B cell (primary cell): ENCODE data around the gene TMEM214. TPM values are rescaled to one million over a fixed set of nuclear protein-coding genes. Genes with fewer than 3 reads are reported as not detected.

ENCODE experiments used
- ATAC-seq: fragments of 200-7000 bp; cut with Tn5 transposase; one replicate; pipeline ENCODE4 v1.10.0; 2021; ENCODE audit warnings: low read depth, mild to moderate bottlenecking, moderate number of reproducible peaks, moderate library complexity
- CTCF ChIA-PET: fragments of 350-600 bp; sonication (Branson Sonifier 250); formaldehyde crosslinking; loops from one replicate; lab custom pipeline; 2021; ENCODE audit warnings: antibody characterized with exemption, inconsistent platforms; lab: Charles Lee
- POLR2A ChIA-PET: fragments of 350-600 bp; sonication (Branson Sonifier 250); formaldehyde crosslinking; loops from one replicate; lab custom pipeline; 2021; ENCODE audit warnings: antibody characterized with exemption; lab: Charles Lee
- DNase-seq: peaks from one replicate; pipeline ENCODE4 v3.0.0; 2013
- H2AFZ ChIP-seq: 2 replicates; pipeline ENCODE4 v1.6.1; 2012; ENCODE audit warnings: mild to moderate bottlenecking, low read depth, low read length; ENCODE audit not compliant: insufficient read depth, poor library complexity, severe bottlenecking
- H3K27ac ChIP-seq, 2 donors: 1 replicate in 1 of 2; 2 replicates in 1 of 2; pipeline ENCODE4 v1.5.1; 2012 to 2013; ENCODE audit warnings: low read length in 2 of 2, mild to moderate bottlenecking in 2 of 2, moderate library complexity in 1 of 2
- H3K27me3 ChIP-seq, 4 experiments: fragments of 200-600 bp in 1 of 4; sonication (generic) in 1 of 4; replicated peaks in 1 of 4; 1 replicate in 2 of 4; 2 replicates in 2 of 4; pipeline versions ENCODE4 v1.6.1 to v1.7.0; 2013 to 2016; ENCODE audit warnings: low read length in 3 of 4, mild to moderate bottlenecking in 2 of 4, mixed read lengths in 1 of 4, moderate library complexity in 1 of 4; ENCODE audit not compliant: insufficient read depth in 4 of 4, control insufficient read depth in 3 of 4; ENCODE audit errors: control extremely low read depth in 1 of 4
- H3K36me3 ChIP-seq, 2 experiments: replicated peaks in 1 of 2; 1 replicate in 1 of 2; 2 replicates in 1 of 2; pipeline versions ENCODE4 v1.6.1 to v1.7.1; 2013; ENCODE audit warnings: low read length in 1 of 2; ENCODE audit not compliant: insufficient read depth in 2 of 2, control insufficient read depth in 1 of 2; ENCODE audit errors: control extremely low read depth in 1 of 2, extremely low read depth in 1 of 2
- H3K4me1 ChIP-seq, 2 donors: fragments of 200-600 bp in 1 of 2; sonication (generic) in 1 of 2; 1 replicate in 1 of 2; 2 replicates in 1 of 2; pipeline versions ENCODE4 v1.5.1 to v1.6.1; 2013 to 2017; ENCODE audit warnings: low read length in 2 of 2; ENCODE audit not compliant: control insufficient read depth in 2 of 2, insufficient read depth in 2 of 2
- H3K4me2 ChIP-seq: replicated peaks from 2 replicates; pipeline ENCODE3; 2012; ENCODE audit warnings: mild to moderate bottlenecking, low read depth, low read length; ENCODE audit not compliant: poor library complexity, severe bottlenecking
- H3K4me3 ChIP-seq, 5 experiments: fragments of 200-600 bp in 1 of 5; sonication (generic) in 1 of 5; 1 replicate in 3 of 5; 2 replicates in 2 of 5; pipeline versions ENCODE4 v1.5.1 to v1.7.0; 2011 to 2016; ENCODE audit warnings: low read length in 4 of 5, mild to moderate bottlenecking in 4 of 5, low read depth in 2 of 5, control low read depth in 1 of 5, moderate library complexity in 1 of 5; ENCODE audit not compliant: insufficient read depth in 1 of 5; ENCODE audit errors: control extremely low read depth in 1 of 5, extremely low read depth in 1 of 5
- H3K79me2 ChIP-seq: fragments of 200-600 bp; sonication (generic); one replicate; pipeline ENCODE4 v1.6.0; 2016; ENCODE audit warnings: low read length; ENCODE audit not compliant: control insufficient read depth, insufficient read depth
- H3K9ac ChIP-seq: fragments of 200-600 bp; sonication (generic); 2 replicates; pipeline ENCODE4 v1.6.1; 2017; ENCODE audit warnings: mild to moderate bottlenecking, low read length, moderate library complexity
- H3K9me3 ChIP-seq, 3 donors: one replicate each; pipeline versions ENCODE4 v1.6.1 to v1.7.1; 2013; ENCODE audit warnings: low read length in 2 of 3; ENCODE audit not compliant: control insufficient read depth in 2 of 3, insufficient read depth in 1 of 3; ENCODE audit errors: control extremely low read depth in 1 of 3
- H4K20me1 ChIP-seq: 2 replicates; pipeline ENCODE4 v1.6.0; 2012; ENCODE audit warnings: mild to moderate bottlenecking, low read length; ENCODE audit not compliant: insufficient read depth, control insufficient read depth, poor library complexity, severe bottlenecking
- H3K27ac Mint-ChIP-seq: one replicate; pipeline ENCODE4 v1.8.0; 2021; ENCODE audit warnings: mixed read lengths
- H3K27me3 Mint-ChIP-seq: one replicate; pipeline ENCODE4 v1.8.0; 2021; ENCODE audit warnings: mixed read lengths
- H3K4me1 Mint-ChIP-seq: one replicate; pipeline ENCODE4 v1.8.0; 2021; ENCODE audit warnings: mixed read lengths
- H3K4me3 Mint-ChIP-seq: one replicate; pipeline ENCODE4 v1.8.0; 2021; ENCODE audit warnings: mixed read lengths
- H3K9me3 Mint-ChIP-seq: one replicate; pipeline ENCODE4 v1.8.0; 2022; ENCODE audit warnings: mixed read lengths; ENCODE audit not compliant: insufficient read depth
- EZH2 ChIP-seq: IDR thresholded peaks from 2 replicates; pipeline ENCODE4 v1.6.1; 2012; ENCODE audit warnings: borderline replicate concordance, low read depth, mild to moderate bottlenecking, moderate library complexity, low read length; ENCODE audit not compliant: insufficient read depth, poor library complexity, severe bottlenecking
- WGBS: methylation state at CpG from one replicate; pipeline ENCODE4 v1.1.5; 2013; ENCODE audit warnings: missing lambda C conversion rate; ENCODE audit not compliant: insufficient coverage; 5-methylcytosine and 5-hydroxymethylcytosine counted together
- intact Hi-C: fragments of 100-400 bp; cut with micrococcal nuclease; formaldehyde crosslinking; loops from one replicate; pipeline ENCODE4 v1.10.0; 2022
- polyA plus RNA-seq: library from polyadenylated mRNA; depleted of rRNA; stranded (reverse); fragments of >200 nt; gene quantifications from 2 replicates; pipeline ENCODE4 v1.2.3, GENCODE V29; 2012
- total RNA-seq, 2 donors: library from RNA; stranded (reverse); fragments of 120-200 nt in 1 of 2; gene quantifications; 1 replicate in 1 of 2; 2 replicates in 1 of 2; pipeline versions ENCODE4 v1.2.3 to v1.2.4, GENCODE V29; 2013 to 2022
- TF ChIP-seq, protein P1 (sequence below): fragments of 200-600 bp; IDR thresholded peaks from one replicate; pipeline ENCODE4 v1.8.0; 2022; ENCODE audit warnings: antibody characterized with exemption, mild to moderate bottlenecking

Gene TMEM214
- total and polyA plus RNA-seq, 2 donors (not counting 1 experiment from before 2014, with no cell fraction given), result 80.1 to 91.1 TPM

GRCh38 chr2:27072920-27073319, 40.2 kb downstream of the TMEM214 start:
- Histone ChIP-seq H4K20me1 (peaks cover 17% of the 10 kb centered on the region), H3K4me3 (no peak overlapping the region), H3K27ac (no peak overlapping the region), H2AFZ (no peak overlapping the region), H3K36me3 (peaks cover 6 to 23% of the 10 kb centered on the region in 2 experiments), H3K4me1 (peaks cover 35 to 43% of the 10 kb centered on the region in 2 donors), H3K79me2 (peaks cover 33% of the 10 kb centered on the region), H3K9me3 (no peaks in the 10 kb centered on the region), H3K9ac (no peak overlapping the region), H3K4me2 (no peak overlapping the region), H3K27me3 (no peaks in the 10 kb centered on the region)
- DNase-seq, result no peak
- WGBS, result 84% methylated on average over 3 of the region's 5 CpGs
- Mint-ChIP-seq H3K27ac (peak overlapping the region; percentile 32), H3K27me3 (no peaks in the 10 kb centered on the region), H3K4me3 (peak overlapping the region; percentile 84), H3K9me3 (no peaks in the 10 kb centered on the region), H3K4me1 (peaks cover 67% of the 10 kb centered on the region)
- ATAC-seq, result no peak
- TF ChIP-seq EZH2, result no peak
- TF ChIP-seq, protein P1, sequence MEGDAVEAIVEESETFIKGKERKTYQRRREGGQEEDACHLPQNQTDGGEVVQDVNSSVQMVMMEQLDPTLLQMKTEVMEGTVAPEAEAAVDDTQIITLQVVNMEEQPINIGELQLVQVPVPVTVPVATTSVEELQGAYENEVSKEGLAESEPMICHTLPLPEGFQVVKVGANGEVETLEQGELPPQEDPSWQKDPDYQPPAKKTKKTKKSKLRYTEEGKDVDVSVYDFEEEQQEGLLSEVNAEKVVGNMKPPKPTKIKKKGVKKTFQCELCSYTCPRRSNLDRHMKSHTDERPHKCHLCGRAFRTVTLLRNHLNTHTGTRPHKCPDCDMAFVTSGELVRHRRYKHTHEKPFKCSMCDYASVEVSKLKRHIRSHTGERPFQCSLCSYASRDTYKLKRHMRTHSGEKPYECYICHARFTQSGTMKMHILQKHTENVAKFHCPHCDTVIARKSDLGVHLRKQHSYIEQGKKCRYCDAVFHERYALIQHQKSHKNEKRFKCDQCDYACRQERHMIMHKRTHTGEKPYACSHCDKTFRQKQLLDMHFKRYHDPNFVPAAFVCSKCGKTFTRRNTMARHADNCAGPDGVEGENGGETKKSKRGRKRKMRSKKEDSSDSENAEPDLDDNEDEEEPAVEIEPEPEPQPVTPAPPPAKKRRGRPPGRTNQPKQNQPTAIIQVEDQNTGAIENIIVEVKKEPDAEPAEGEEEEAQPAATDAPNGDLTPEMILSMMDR, result no peak
- ChIA-PET POLR2A (interaction anchor here (1.2 to 3.4 kb wide), 2 partner anchors 9 to 22 kb away, joined by 4 to 48 read pairs; partner anchors contain the start of gene AGBL5), CTCF (interaction anchor here (0.6 to 3.3 kb wide), 6 partner anchors 9 to 660 kb away, joined by 4 to 30 read pairs (median 9); partner anchors contain the start of gene KHK)
- intact Hi-C loops, result no loop called here

DNA sequence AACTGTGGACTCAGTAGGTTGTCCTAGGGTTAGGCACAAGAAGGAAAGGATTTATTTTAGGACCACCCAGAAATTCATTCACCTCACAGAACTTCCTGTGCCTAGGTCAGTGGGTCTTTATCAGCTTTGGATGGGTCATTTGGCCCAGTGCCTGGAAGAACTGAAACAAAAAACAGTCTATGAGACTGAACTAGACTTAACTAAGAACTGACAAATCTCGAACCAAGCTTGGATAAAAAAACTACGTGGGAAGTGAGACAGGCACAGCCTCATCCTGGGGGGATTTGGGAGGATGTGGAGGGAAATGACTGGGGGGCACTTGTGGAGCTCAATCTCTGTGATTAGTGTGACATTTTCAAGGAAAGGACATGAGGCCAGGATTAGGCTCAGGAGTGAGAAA, 41.0 kb downstream of the TMEM214 start:
- TF ChIP-seq, protein P1, result no peak
- TF ChIP-seq EZH2, result no peak
- peaks cover 25% of the 10 kb centered on the region for H3K79me2 ChIP-seq
- H3K4me2 ChIP-seq, result no peak overlapping the region
- Mint-ChIP-seq H3K9me3 (no peaks in the 10 kb centered on the region), H3K4me3 (peak overlapping the region; percentile 10), H3K27ac (peak overlapping the region; percentile 23), H3K27me3 (no peaks in the 10 kb centered on the region), H3K4me1 (peaks cover 66% of the 10 kb centered on the region)
- H3K36me3 ChIP-seq, result peaks cover under 1 to 15% of the 10 kb centered on the region in 2 experiments
- 92% methylated on average over 2 of the region's 2 CpGs for WGBS
- H3K27ac ChIP-seq, result no peak overlapping the region
- CTCF ChIA-PET, result interaction anchor here (0.7 to 1.6 kb wide), 4 partner anchors 11 to 33 kb away, joined by 3 read pairs; partner anchors contain the start of gene AGBL5
- H4K20me1 ChIP-seq, result peaks cover 13% of the 10 kb centered on the region
- DNase-seq, result no peak
- POLR2A ChIA-PET, result no interaction called here
- H3K4me1 ChIP-seq, result peaks cover 35 to 44% of the 10 kb centered on the region in 2 donors
- intact Hi-C loops, result no loop called here
- no peak overlapping the region for H2AFZ ChIP-seq
- no peak for ATAC-seq
- H3K27me3 ChIP-seq, result peaks cover 0 to under 1% (median under 1%) of the 10 kb centered on the region in 4 experiments
- no peaks in the 10 kb centered on the region for H3K9me3 ChIP-seq
- no peak overlapping the region for H3K4me3 ChIP-seq
- H3K9ac ChIP-seq, result no peak overlapping the region
